NCI-H82 treated with DMSO at 0.1 percent for 48 hours (cell line): ENCODE measurements around the gene ASIC2.
"Not testable (repeated sequence)": the region's sequence is repeated elsewhere in the genome, so short reads cannot be mapped to it uniquely, and the experiment has no call there.

Experiments used
- DNase-seq: peaks from one replicate; lab custom pipeline; 2025; ENCODE audit not compliant: unreplicated experiment; lab: John Stamatoyannopoulos, UW

Gene ASIC2

DNA sequence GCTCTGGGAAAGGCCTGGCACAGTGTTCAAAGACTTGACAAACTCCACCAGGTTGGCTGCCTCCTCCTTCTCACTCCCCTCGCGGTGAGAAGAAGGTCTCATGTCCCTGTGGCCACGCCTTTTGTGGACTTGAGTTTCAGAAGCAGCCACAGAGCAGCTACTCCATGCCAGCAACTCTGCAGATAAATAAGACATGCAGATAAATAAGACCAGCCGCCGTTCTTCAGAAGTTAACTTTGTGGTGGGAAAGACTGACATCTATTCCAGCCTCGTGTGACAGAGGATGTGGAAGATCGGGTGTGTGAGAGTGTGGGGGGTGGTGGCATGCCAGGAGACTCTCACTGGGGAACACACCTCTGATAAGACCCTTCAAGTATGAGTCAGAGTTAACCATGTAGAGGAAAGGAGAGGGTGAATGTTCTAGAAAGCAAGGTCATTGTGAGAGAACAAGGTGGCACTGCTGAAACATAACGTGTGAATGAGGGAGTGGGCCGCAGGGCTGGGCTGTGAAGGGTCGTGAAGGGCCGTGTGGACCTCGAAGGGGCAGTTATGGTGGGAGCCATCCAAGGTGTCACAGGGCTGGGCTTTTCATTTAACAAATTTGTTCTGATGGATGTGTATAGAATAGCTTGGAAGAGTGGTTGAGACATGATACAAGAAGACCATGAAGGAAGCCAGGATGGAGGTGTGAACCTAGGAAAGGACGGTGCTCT is 300.6 kb downstream of the ASIC2 start:
- no peak for DNase-seq

DNA sequence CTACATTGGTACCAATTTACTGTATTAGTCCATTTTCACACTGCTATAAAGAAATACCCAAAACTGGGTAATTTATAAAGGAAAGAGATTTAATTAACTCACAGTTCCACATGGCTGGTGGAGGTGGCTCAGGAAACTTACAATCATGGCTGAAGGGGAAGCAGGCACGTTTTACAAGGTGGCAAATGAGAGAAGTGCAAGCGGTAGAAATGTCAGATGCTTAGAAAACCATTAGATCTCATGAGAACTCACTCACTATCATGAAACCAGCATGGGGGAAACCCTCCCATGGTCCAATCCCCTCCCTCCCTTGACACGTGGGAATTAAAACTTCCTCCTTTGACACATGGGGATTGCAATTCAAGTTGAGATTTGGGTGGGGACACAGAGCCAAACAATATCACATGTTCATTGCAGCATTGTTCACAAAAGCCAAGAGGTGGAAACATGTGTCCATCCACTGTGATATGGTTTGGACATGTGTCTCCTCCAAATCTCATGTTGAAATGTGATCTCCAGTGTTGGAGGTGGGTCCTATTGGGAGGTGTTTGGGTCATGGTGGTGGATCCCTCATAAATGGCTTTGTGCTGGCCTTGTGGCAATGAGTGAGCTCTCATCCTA is 304.5 kb downstream of the ASIC2 start:
- DNase-seq, result no peak

DNA sequence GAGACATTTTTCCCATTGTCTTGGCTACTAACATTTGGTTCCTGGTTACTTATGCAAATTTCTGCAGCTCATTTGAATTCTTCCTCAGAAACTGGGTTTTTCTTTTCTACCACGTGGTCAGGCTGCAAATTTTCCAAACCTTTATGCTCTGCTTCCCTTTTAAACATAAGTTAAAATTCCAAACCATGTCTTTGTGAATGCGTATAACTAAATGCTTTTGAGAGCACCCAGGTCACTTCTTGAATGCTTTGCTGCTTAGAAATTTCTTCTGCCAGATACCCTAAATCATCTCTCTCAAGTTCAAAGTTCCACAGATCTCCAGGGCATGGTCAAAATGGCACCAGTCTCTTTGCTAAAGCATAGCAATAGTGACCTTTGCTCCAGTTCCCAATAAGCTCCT is 305.2 kb downstream of the ASIC2 start:
- DNase-seq, result not testable (repeated sequence)

DNA sequence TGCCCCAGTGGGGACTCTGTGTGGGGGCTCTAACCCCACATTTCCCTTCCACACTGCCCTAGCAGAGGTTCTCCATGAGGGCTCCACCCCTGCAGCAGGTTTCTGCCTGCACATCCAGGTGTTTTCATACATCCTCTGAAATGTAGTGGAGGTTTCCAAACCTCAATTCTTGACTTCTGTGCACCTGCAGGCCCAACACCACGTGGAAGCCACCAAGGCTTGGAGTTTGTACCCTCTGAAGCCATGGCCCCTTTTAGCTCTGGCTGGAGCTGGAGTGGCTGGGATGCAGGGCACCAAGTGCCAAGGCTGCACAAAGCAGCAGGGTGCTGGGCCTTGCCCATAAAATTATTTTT is 305.7 kb downstream of the ASIC2 start:
- DNase-seq, result not testable (repeated sequence)

DNA sequence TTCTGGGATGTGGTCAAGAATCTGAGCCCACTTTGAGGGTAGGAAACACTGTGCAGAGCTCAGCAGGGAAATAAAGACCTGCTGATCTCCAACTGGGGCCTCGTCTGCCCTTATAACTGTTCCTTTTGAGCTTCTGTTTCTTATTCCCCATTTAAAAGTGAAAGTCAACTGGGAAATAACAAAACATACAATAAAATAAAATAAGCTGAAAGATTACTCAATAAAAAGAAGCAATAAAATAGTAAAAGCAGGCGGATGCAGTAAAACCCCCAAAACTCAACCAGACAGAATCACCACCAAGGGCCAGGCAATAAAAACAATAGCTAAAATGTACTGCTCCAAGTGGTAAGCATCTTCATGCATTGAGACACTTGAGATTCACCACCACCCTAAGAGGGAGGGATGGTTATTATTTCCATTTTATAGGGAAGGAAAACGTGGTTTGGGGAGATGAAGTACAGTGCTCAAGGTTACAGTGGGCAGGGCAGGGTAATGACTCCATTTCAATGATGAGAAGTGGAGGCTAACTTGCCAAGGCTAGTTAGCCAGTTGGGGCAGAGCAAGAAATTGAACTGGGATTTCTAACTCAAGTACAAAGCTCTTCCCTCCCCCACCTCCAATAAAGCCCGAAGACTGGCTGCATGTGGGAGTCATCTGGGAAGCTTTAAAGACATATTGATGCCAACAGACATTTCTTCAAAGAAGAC is 307.9 kb downstream of the ASIC2 start:
- no peak for DNase-seq

DNA sequence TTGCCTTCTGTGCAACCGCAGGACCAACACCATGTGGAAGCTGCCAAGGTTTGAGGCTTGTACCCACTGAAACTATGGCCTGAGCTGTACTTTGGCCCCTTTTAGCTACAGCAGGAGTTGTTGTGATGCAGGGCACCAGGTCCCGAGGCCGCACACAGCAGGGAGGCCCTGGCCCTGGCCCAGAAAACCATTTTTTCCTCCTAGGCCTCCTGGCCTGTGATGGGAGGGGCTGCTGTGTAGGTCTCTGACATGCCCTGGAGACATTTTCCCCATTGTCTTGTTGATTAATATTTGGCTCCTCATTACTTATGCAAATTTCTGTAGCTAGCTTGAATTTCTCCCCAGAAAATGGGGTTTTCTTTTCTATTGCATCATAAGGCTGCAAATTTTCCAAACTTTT is 311.5 kb downstream of the ASIC2 start:
- not testable (repeated sequence) for DNase-seq

DNA sequence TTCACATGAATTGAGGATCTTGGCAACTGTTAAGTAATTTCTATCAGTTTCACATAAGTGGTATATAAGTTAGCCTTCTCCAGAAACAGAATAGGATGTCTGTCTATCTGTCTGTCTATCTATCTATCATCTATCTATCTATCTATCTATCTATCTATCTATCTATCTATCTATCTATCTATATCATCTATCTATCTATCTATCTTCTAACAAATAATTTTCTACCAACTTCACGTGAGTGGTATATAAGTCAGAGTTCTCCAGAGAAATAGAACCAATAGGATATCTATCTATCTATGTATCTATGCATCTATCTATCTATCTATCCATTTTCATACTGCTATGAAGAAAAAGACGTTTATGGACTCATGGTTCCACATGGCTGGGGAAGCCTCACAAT is 312.9 kb downstream of the ASIC2 start:
- DNase-seq, result no peak

DNA sequence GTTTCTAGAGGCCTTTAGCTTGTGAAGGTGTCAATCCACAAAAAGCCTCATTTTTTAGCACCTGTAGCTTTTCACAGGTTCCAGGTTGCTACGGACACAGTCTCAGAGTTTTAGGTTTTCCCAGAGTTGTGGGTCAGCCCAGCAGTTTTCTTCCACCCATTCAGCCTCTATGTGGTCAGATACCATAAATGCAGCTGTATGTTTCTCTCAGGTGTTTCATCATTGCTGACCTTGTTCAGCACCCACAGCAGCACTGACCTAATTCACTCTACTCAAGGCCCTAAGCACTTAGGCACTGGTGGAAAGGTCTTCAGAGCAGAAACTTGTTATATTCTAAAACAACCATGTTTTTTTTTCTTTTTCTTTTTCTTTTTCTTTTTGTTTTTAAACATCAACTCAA is 316.5 kb downstream of the ASIC2 start:
- DNase-seq, result no peak

- no peak for DNase-seq
Observed at GRCh38 chr17:32976131-32976530, 317.0 kb downstream of the ASIC2 start.

DNA sequence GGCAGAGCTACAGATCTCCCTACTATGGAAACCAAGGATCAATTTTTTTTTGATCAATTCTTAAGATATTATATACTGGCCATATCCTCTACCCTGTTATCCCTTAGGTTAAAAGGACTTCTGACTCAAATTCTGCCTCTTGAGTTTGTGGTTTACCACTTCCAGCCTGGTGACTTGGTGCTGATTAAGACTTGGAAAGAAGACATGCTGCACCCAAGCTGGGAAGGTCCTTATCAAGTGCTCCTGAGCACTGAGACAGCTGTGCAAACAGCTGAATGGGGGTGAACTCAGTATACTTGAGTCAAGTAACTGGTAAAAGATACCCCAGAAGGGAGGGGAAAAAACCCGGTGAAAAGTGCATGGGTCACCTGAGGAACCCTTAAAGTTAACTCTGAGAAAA is 321.9 kb downstream of the ASIC2 start:
- DNase-seq, result no peak

GRCh38 chr17:32970281-32970680 is 322.8 kb downstream of the ASIC2 start:
- no peak for DNase-seq

- not testable (repeated sequence) for DNase-seq
Observed at GRCh38 chr17:32969231-32969630, 323.9 kb downstream of the ASIC2 start.

DNA sequence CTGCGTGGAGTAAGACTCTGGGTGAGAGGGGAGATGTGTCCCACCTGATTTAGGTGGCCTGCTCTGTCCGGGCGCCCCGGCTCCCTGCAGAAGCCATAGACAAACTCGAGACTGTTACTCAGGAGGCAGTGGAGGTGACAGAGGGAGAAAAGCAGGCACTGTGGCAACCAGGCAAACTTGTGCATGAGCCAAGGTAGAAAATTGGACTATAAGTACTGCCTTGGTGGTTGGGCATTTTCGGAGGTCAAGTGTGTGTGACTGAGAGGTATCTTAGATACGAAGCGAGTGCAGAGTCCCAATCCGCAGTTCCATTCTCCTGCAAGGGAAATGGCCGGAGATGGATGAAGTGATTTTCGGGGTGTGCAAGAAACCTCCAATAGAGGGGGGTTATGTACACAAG is 328.6 kb downstream of the ASIC2 start:
- DNase-seq, result no peak
